GOT3 (cell line): ENCODE measurements around the gene KCNK16.

ENCODE experiments used
- DNase-seq: peaks from one replicate; lab custom pipeline; 2025; ENCODE audit warnings: mixed read lengths; lab: John Stamatoyannopoulos, UW

The KCNK16 gene

GRCh38 chr6:39276379-39276995, 46.0 kb downstream of the KCNK16 start:
- DNase-seq: no peak

GRCh38 chr6:39274903-39275302, 47.6 kb downstream of the KCNK16 start:
- DNase-seq: no peak

GRCh38 chr6:39274471-39274870, 48.0 kb downstream of the KCNK16 start:
- DNase-seq: no peak

- DNase-seq: no peak
Observed at GRCh38 chr6:39273406-39273821, 49.1 kb downstream of the KCNK16 start.

- no peak for DNase-seq
Observed at GRCh38 chr6:39269961-39270360, 52.5 kb downstream of the KCNK16 start.

- DNase-seq: no peak
Observed at GRCh38 chr6:39268721-39269120, 53.8 kb downstream of the KCNK16 start.

- DNase-seq: no peak
Observed at GRCh38 chr6:39268171-39268570, 54.3 kb downstream of the KCNK16 start.

GRCh38 chr6:39266782-39267355, 55.6 kb downstream of the KCNK16 start:
- no peak for DNase-seq

- no peak for DNase-seq
Observed at GRCh38 chr6:39266375-39266774, 56.1 kb downstream of the KCNK16 start.
